C1 segment of cervical spinal cord (tissue), 14 donors: ENCODE measurements around the gene NXPH3.
A peak's percentile ranks its signal among the peaks of the same experiment; 100 is the strongest.

Source experiments
- DNase-seq, 14 donors: peaks; one replicate each; lab custom pipeline; 2025; lab: John Stamatoyannopoulos, UW

NXPH3 gene

DNA sequence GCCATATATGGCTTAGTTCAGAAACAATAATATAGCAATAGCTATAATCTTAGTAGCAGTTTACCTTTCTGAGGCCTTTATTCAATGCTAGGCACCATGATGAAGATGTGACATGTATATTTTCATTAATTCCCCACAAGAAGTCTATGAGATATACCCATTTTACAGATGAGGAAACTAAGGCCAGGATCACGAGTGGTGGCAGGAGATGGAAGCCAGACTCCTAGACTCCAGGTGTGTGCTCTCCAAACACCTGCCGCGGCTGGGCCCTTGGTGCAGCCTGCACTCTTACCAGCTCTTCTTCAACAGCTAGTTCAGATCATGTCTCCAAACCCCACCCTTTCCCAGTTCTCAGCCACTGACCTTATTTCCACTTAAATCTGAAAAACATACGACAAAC lies 15.2 kb downstream of the NXPH3 start:
- DNase-seq = no peak

DNA sequence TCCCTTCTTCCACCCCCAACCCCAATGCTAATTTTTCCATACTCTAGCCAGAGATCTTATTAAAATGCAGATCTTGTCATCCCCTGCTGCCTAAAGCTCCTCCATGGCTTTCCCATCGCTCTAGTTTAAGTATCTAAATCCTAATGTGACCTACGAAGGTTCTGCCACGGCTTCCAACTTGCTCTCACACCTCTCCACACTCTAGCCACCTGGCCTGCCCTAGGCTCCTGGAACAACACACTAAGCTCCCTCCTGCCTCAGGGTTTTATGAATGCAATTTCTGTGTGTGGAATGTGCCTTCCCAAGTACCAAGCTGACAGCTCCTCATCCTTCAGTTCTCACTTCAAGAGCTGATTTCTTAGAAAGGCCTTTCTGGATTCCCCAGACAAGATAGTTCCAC lies 16.6 kb downstream of the NXPH3 start:
- DNase-seq = no peak

- no peak for DNase-seq
Measured at GRCh38 chr17:49595328-49595727, 19.7 kb downstream of the NXPH3 start.

DNA sequence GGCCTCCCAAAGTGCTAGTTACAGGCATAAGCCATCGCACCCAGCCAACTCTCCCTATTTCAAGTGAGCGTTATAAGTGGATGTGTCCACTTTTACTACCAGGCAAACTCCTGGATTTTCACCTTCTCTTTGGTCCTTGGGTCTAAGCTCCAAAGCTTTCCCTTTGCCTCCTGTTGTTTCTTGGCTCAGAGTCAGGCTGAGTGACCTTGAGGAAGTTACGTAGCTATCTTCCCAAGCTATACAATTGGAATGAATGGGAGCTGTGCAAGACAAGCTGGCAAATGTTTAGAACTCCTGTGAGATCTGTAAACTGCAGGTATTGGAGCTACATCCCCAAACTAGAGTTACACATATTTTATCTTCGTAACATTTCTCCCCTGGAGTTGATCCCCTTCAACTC lies 20.3 kb downstream of the NXPH3 start:
- no peak for DNase-seq

DNA sequence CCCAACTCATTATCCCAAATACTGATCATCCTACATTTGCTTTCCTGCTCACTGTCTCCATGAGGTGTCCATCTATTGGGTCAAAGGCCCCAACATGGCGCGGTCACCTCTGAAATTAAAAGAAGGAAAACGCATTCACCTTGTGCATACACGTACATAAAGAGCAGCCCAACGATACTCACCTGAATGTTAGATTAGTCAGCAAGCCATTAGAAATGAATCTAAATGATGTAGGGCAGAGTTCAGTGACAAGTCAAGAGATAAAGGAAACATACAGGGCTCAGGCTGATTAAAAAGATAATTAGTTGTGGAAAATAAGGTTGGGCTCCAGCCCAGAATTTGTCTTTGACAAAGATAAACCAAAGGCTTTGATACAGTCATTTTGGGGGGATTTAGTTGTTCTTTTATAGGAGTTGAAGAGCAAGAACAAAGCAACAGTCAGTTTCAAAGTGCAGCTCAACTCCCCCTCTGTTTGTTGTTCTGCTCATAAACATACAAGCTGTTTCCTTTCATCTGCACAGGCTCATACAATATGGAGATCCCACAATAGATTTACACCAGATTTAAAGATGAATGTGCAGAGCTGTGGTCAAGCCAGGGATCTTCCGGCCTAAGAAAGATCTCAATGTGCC lies 21.1 kb downstream of the NXPH3 start:
- DNase-seq = no peak

GRCh38 chr17:49597436-49597835 lies 21.8 kb downstream of the NXPH3 start:
- no peak for DNase-seq

GRCh38 chr17:49597928-49598655 lies 22.4 kb downstream of the NXPH3 start:
- peak in 1 of 14 donors; percentile 25 for DNase-seq

DNA sequence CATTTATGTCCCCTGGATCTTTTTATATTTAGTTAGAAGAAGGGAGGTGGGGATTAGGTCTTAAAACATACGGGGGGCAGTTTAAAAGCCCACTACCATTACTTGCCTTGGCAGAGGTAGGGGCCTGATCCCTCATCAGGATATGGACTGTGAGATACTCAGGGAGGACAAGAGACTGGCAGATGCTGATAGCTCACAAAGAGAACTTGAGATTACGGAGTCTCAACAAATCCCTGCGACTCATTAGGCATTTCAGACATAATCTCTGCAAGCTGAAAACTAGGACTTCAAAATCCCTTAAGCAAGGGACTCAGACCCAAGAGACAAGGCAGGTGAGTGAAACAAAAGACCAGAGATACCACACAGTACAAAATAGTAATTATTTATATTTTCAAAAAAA lies 23.2 kb downstream of the NXPH3 start:
- DNase-seq = no peak

DNA sequence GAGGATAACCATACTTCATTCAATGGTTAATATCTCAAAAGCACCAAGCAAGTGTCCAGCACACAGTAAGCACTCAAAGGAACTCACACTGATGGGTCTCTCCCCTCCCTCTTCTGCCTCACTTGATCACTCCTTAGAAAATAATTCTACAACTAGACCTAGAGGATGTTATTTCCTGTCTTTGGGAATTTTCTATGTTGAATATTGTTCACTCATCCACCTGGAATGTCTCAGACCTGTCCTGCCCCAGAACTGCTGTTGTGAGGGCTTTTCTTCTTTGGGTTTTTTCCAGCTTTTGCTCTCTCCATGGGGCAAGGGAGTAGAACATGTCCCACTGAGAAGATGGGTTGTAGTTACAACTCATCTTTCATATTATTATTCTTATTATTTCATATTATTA lies 25.3 kb downstream of the NXPH3 start:
- no peak for DNase-seq

DNA sequence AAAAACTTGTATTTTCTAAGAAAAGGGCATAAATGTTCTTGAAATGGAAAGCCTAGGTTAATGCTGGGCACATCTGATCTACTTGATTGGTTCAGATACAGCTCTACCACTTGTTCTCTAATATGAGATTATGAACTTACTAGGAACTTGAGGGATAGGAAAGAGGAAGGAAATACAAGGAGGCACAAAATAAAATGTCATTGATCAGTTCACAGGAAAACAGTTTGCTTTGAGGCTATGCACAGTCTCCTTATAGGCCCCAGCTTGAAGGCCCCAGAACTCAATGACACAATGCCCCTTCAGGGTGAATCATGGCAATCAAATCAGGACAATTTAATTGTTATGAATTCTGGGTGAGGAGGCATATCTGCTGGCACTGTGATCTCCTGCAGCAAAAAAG lies 27.1 kb downstream of the NXPH3 start:
- no peak for DNase-seq

DNA sequence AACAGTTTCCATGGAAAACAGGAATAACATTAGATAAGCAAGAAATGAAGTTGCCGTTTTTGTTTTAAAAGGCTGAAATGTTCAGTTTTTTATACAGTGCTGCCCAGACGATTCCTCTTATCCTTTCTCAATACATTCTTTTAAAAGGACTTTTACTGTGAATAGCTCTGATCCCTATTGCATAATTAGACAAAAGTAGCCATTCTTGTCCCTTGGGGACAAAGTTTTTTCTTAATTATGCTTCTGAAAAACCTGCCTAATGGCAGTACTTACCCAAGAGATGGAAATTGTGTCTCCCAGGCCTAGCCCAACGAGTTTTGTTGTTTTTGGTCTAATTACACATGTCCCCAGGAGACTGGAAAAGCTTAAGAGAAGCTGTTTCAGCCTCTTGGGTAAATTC lies 27.6 kb downstream of the NXPH3 start:
- DNase-seq = no peak

GRCh38 chr17:49603720-49604119 lies 28.0 kb downstream of the NXPH3 start:
- no peak for DNase-seq

- DNase-seq = no peak
Measured at GRCh38 chr17:49604314-49604869, 28.7 kb downstream of the NXPH3 start.

- no peak for DNase-seq
Measured at GRCh38 chr17:49610883-49611584, 35.4 kb downstream of the NXPH3 start.

DNA sequence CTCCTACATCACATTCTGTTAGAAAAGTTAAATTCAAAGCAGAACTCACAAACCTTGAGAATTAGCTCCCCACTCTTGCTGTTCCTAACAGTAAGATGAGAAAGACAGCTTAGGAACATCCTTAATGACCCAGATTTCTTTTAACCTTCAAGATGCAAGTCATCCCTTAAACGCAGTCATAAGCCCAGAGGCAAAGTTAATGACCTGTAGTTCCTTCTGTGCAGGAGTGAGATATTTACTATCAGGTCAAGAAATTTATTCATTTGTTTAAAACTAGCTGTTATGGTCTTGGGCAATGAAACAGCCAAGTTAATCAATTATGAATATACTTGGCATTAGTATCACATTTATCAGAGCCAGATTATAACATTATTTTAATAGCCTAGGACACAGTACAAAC lies 37.1 kb downstream of the NXPH3 start:
- DNase-seq = peak in 1 of 14 donors; percentile 9

DNA sequence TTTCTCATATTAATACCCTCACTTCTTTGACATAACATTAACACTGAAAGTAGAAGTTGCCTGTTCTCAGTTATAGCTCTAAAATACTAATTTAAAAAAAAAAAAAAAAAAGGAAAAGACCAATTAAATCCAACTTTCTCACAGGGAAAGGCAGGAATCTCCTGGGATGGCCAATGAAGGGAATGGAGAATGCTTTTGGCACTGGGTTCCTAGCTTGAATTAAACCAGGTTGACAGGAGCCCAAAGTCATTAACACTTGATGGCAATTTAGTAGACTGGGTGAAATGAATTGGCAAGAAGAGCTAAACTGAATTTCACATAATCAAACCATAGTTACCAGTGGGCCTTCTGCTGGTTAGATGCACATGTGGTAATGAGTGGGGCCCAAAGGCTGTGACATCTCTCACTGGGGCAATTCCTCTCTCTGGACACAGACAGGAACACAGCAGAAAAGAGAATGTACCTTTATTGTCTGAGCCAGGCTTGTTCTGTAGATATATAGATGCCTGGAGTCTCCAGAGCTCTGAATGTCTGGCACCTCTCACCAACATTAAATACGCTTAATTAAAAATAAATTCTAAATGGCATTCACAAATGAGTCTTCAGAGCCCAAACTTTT lies 37.6 kb downstream of the NXPH3 start:
- no peak for DNase-seq

GRCh38 chr17:49616086-49616485 lies 40.4 kb downstream of the NXPH3 start:
- peak in 1 of 14 donors; percentile 14 for DNase-seq

DNA sequence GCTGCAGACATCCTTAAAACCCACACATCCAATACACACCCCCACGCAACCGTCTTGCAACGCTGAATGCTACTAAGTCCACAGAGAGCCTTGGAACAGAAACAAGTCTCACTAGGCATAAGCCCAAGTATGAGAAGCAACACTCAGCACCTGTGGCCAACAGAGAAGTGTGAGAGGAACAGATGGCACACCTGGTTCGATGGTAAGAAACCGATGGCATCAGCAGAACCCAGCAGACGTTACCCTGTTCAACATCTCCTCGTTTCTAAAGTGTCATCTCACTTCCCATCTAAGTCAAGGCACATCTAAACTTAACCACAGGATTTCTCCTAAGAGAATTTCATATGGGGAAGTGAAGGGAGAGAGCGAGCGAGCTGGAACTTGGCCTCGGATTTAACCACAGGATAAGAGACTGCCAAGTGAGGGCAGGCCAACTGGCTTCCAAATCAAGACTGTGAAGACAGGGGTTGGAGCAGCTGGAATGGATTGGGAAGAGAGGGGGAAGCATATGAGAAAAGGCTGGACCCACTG lies 41.0 kb downstream of the NXPH3 start:
- DNase-seq = peak in 1 of 14 donors; percentile 61

DNA sequence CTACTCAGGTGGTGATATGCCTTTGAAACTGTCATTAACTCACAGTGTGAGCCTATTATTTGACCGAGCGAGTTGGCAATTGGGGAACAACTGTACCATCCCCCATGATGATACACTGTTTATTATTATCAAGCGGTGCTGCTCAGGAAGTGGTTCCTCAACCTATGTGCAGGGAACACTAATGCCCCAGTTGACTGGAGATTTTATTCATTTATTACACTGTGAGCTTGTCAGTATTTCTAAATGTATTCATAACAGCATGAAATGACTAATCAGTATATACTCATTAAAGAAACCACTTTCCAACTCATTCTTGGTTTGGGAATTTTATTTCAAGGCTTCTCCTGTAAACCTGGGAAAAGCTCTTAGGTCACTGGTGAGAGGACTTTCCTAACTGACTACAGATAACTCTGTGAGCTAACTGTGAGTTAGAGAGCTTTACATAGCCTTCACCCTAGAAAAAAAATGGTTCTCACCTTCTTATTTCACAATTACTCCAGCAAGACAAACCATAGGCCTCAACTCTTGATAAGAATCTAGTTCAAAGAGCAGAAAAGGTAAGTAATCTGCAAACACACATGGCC lies 42.4 kb downstream of the NXPH3 start:
- no peak for DNase-seq

GRCh38 chr17:49621420-49621819 lies 45.7 kb downstream of the NXPH3 start:
- no peak for DNase-seq

DNA sequence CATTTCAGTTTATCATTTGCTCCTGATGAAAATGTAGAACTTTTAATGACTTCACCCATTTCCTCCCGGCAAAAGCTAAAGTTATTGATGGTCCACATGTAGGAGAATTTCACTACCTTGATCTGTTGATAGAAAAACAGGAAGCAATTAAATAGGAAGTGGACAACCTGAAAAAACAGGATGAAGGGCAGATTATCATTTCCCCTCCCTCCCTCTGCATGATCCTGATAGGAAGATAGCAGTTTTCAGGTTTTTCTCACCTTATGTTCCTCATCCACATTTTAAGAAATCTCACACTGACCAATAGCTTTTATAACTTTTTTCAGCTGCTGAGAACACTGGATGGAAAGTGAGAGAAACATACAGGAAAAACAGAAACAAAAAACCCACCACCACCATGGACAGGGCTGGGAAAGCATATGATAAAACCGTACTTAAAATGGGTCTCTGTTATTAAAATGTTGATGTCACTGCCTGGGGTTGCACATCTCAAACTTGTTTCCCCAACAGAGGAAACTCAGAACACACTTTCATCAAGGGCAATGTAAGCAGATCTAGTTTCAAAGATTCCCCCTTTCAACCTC lies 46.4 kb downstream of the NXPH3 start:
- DNase-seq = no peak
